ENCODE data around the gene RRP1B. TPM values are rescaled to one million over a fixed set of nuclear protein-coding genes. Genes with fewer than 3 reads are reported as not detected.

The RRP1B gene
- total RNA-seq, 2 experiments from 2014 or later, result 43.3 to 43.7 TPM

DNA sequence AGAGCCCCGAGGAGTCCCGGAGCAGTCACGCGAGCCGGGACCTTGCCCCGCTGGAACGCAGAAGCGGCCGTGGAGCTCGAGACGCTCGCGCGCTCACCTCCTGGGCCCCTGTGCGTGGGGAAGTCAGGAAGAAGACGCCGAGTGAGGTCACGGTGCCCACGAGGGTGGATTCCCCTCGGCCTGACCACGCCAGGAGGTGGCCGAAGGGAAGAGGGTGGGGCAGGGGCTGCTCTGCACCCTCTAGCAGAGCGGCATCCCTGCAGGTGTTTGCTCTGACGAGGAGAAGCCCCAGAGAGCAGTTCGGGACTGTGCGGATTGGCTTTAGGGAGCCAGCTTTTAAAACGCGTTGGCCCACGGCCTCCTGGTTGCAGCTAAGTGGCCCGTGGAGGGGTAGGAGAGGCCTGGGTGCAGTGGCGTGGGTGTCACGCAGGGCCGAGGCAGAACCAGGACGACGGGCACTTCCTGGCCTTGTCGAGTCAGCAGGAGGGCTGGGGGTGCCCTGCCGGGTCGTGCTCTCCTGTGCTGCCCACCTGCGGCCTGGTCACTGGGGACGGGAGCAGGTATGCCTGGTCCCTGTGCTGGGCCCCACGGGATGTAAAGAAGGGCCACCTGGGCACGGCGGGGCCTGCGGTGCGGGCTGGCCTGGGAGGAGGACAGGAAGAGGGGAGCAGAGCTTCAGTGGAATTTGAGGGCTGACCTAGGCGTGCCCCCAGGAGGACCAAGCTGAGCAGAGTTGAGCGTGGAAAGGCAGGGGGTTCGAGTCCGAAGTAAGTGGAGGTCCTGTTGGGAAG lies 60.6 kb downstream of the RRP1B start:
- Mint-ChIP-seq H3K4me3 (peak overlapping the region; percentile 81), H3K36me3 (ENCODE audit: low read depth) (peaks cover 9% of the 10 kb centered on the region), H3K27ac (peak overlapping the region; percentile 67), H3K9me3 (no peaks in the 10 kb centered on the region), H3K4me1 (peaks cover 34% of the 10 kb centered on the region), H3K27me3 (peaks cover 18% of the 10 kb centered on the region)
- DNase-seq, result no peak
- POLR2A ChIA-PET, result interaction anchor here (0.7 to 2.3 kb wide), 10 partner anchors 8 to 364 kb away, joined by 3 to 27 read pairs (median 4); partner anchors contain the start of gene RRP1
- CTCF ChIA-PET, result interaction anchor here (0.9 to 1.5 kb wide), 3 partner anchors 9 to 69 kb away, joined by 3 to 5 read pairs (median 3); partner anchors contain the start of gene RRP1

DNA sequence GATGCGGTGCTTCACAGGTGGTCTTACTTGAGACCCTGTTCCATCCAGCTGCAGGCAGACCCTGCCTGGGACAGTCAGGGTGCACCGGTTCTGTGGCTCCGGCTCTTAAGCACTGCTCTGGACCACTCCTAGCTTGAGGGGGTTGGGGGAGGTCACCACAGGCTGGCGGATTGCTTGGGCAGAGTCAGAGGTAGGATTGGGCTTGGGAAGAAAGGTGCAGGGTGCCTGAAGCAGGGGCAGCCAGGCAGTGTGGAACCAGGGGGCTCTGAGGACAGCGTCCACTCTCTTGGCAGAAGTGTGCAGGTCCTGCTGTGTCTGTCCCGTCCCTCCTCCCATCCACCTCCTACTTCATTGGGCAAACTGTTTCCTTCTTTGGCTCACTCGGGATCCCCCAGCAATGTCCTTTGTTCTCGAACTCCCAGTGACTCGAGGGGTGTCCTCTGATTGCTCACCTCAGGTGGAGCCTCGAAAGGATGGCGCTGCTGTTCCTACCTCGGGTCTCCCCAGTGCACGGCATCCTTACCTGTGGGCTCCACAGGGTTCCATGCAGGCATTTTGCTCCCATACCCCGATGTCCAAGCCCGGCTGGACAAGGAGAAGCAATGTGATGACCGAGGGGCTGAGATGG lies 61.3 kb downstream of the RRP1B start:
- ChIA-PET POLR2A (interaction anchor here (0.8 to 2.3 kb wide), 11 partner anchors 8 to 363 kb away, joined by 3 to 27 read pairs (median 4); partner anchors contain the start of genes HSF2BP, RRP1 and RRP1B), CTCF (interaction anchor here (1.4 to 1.5 kb wide), 2 partner anchors 8 to 16 kb away, joined by 3 to 5 read pairs; no protein-coding TSS in a partner anchor)
- no peak for DNase-seq
- H3K27me3 Mint-ChIP-seq, result peaks cover 11% of the 10 kb centered on the region
- peak overlapping the region; percentile 81 for H3K4me3 Mint-ChIP-seq
- H3K9me3 Mint-ChIP-seq, result no peaks in the 10 kb centered on the region
- H3K27ac Mint-ChIP-seq, result peak overlapping the region; percentile 26
- H3K4me1 Mint-ChIP-seq, result peaks cover 39% of the 10 kb centered on the region
- H3K36me3 Mint-ChIP-seq (ENCODE audit: low read depth), result peaks cover 9% of the 10 kb centered on the region

DNA sequence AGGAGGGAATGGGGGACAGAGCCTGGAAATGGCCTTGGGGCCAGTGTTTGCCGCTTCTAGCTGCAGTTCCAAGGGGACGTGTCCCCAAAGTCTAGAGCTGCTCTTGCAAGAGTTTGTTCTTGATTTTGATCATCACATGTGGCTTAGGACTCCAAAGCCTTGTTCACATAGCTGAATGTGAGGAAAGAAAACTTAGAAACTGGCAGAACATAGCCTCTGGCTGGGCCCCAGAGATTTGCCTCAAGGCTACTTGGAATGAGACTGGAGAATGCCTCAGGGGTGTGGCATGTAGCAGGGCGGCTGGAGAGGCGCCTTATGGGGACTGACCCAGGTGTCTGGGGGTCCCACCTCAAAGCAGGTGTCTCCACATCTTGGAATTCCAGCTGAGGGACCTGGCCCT lies 61.8 kb downstream of the RRP1B start:
- no peak for DNase-seq
- Mint-ChIP-seq H3K9me3 (no peaks in the 10 kb centered on the region), H3K27ac (no peak overlapping the region), H3K4me3 (peak overlapping the region; percentile 81), H3K27me3 (peaks cover 11% of the 10 kb centered on the region), H3K4me1 (peaks cover 43% of the 10 kb centered on the region), H3K36me3 (ENCODE audit: low read depth) (peaks cover 12% of the 10 kb centered on the region)
- ChIA-PET POLR2A (interaction anchor here (1.1 to 2.3 kb wide), 5 partner anchors 11 to 62 kb away, joined by 3 to 7 read pairs (median 3); partner anchors contain the start of genes HSF2BP and RRP1B), CTCF (interaction anchor here (0.6 kb wide), 1 partner anchor 134 kb away, joined by 3 read pairs; no protein-coding TSS in a partner anchor)

DNA sequence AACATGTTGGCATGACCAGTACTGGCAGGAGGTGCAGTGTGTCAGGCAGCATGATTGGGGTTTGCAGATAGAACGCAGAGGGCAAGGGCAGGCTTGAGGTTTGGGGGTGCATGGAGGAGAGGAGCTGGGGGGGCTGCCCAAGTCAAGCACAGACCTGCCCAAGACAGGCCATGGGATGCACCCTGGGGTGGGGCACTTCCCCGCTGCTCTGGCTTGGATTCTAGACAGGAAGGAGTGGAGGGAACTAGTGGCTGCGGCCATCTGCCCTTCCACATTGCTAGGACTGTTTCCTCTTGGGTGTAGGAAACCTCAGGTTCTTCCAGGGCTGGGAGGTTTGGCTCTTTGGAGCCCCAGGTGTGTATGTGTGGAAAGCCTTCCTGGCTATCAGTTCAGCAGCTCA lies 62.6 kb downstream of the RRP1B start:
- peaks cover 49% of the 10 kb centered on the region for H3K4me1 Mint-ChIP-seq
- no peaks in the 10 kb centered on the region for H3K9me3 Mint-ChIP-seq
- CTCF ChIA-PET, result no interaction called here
- DNase-seq, result no peak
- H3K4me3 Mint-ChIP-seq, result no peak overlapping the region
- peaks cover 15% of the 10 kb centered on the region for H3K36me3 Mint-ChIP-seq (ENCODE audit: low read depth)
- H3K27me3 Mint-ChIP-seq, result peaks cover 4% of the 10 kb centered on the region
- H3K27ac Mint-ChIP-seq, result no peak overlapping the region
- POLR2A ChIA-PET, result interaction anchor here (0.6 to 1.3 kb wide), 2 partner anchors 8 to 11 kb away, joined by 3 read pairs; no protein-coding TSS in a partner anchor

DNA sequence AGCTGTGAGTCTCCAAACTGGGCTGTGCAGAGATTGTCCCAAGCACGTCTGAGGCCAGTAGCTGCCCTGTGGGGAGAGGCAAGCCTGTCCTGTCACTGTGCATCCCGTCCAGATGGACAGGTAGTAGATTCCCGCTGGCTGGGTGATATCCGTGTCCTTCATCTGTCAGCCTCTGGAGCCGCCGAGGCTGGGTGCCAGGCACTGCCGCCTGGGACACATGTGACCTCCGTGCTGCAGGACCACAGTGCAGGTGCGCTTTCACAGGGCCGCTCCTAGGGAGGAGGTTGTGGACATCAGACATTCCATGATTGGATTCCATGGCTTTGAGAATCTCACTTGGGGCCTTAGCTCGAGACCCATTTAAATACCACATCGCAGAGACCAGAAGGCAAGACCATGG lies 64.3 kb downstream of the RRP1B start:
- POLR2A ChIA-PET, result interaction anchor here (1.0 kb wide), 1 partner anchor 65 kb away, joined by 3 read pairs; no protein-coding TSS in a partner anchor
- DNase-seq, result no peak
- peak overlapping the region; percentile 31 for H3K27ac Mint-ChIP-seq
- peaks cover 15% of the 10 kb centered on the region for H3K36me3 Mint-ChIP-seq (ENCODE audit: low read depth)
- CTCF ChIA-PET, result no interaction called here
- H3K27me3 Mint-ChIP-seq, result no peaks in the 10 kb centered on the region
- H3K9me3 Mint-ChIP-seq, result no peaks in the 10 kb centered on the region
- peaks cover 62% of the 10 kb centered on the region for H3K4me1 Mint-ChIP-seq
- no peak overlapping the region for H3K4me3 Mint-ChIP-seq

DNA sequence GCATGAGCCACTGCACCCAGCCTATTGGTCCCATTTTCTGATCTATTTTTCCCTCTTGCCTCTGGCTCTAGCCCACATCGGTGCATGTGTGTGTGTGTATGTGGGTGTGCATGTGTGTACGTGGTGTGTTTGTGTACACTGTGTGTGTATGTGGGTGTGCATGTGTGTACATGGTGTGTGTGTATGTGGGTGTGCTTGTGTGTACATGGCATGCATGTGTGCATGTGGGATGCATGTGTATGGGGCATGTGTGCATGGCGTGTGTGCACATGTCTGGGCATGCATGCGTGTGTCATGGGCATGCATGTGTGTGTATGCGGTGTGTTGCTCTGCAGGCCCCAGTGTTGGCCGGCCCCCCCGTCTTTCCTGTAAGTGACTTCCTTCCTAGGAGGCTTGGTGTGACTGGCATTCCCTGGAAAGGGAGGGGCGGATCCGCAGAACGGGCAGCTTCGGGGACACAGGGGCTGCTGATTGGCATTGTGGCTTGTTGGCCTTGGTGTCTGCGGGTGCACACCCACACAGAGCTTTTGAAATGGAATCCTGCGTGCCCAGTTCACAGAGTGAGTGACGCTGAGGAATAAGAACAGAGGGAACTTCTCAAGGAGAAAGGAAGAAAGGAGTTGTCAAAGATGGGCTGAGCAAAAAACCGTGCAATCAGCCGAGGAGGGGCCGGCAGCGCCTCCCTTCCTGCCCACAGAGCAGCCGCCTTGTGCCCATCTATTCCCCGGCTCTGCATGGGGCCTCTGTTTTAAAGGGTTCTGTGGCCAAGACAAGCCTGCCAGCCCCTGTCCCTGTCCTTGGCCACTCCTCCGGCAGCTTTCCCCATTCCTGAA lies 67.5 kb downstream of the RRP1B start:
- Mint-ChIP-seq H3K9me3 (no peaks in the 10 kb centered on the region), H3K27me3 (no peaks in the 10 kb centered on the region), H3K4me1 (peaks cover 61% of the 10 kb centered on the region), H3K36me3 (ENCODE audit: low read depth) (peaks cover 13% of the 10 kb centered on the region), H3K4me3 (peak overlapping the region; percentile 30), H3K27ac (no peak overlapping the region)
- ChIA-PET CTCF (no interaction called here), POLR2A (interaction anchor here (3.0 kb wide), 1 partner anchor 7 kb away, joined by 27 read pairs; the partner anchor contains the start of gene PDXK)
- no peak for DNase-seq

DNA sequence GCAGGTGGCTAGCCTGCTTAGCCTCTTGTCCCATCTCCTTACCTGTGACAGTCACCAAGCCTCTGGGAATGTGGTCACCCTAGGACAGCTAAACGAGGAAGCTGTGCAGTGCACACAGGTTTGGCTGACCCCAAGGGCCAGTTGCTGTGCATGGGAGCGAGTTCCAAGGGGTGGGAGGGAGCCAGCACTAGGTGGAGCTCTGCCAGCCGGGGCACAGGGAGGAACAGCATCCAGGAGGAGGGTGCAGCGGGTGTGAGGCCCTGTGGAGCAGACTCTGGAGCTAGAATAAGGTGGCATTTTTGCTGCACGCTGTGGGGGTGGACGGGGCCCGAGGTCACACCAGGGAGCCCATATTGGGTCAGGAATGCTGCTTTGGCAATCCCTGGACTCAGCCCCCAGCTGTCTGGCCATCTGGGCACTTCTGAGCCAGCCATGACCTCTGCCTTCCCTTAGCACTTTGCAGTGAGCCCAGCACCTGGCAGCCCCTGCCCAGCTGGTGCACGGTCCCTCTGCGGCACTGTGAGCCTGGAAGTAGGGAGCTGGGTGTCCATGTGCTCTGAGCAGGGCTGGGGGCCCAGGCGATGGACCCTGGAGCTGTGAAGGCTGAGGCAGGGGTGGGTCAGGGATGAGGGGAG lies 68.3 kb downstream of the RRP1B start:
- CTCF ChIA-PET, result interaction anchor here (1.1 to 2.3 kb wide), 4 partner anchors 9 to 248 kb away, joined by 3 to 7 read pairs (median 4); partner anchors contain the start of gene RRP1
- H3K4me1 Mint-ChIP-seq, result peaks cover 59% of the 10 kb centered on the region
- POLR2A ChIA-PET, result interaction anchor here (0.6 to 3.0 kb wide), 4 partner anchors 8 to 65 kb away, joined by 3 to 27 read pairs (median 4); partner anchors contain the start of gene PDXK

DNA sequence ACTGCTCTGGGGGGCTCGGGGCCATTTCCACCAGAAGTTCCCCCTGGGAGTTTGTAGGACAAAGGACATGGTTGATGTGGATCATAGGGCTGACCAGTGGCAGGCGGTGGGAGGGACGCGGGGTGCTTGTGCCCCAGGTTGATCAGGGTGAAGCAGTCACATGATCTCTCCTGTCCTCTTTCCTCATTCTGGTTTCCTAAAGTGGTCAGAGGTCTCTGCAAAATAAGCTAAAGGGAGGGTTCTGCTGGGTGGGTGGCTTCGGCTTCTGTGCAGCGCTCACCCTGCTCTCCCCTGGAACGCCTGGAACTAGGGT lies 68.8 kb downstream of the RRP1B start:
- Mint-ChIP-seq H3K9me3 (no peaks in the 10 kb centered on the region), H3K4me1 (peaks cover 60% of the 10 kb centered on the region), H3K27me3 (no peaks in the 10 kb centered on the region), H3K36me3 (ENCODE audit: low read depth) (peaks cover 10% of the 10 kb centered on the region), H3K27ac (peak overlapping the region; percentile 54), H3K4me3 (peak overlapping the region; percentile 69)
- ChIA-PET CTCF (interaction anchor here (1.0 to 2.3 kb wide), 5 partner anchors 8 to 247 kb away, joined by 3 to 7 read pairs (median 5); partner anchors contain the start of gene RRP1), POLR2A (interaction anchor here (0.6 to 3.0 kb wide), 7 partner anchors 8 to 69 kb away, joined by 3 to 27 read pairs (median 4); partner anchors contain the start of genes HSF2BP, PDXK, RRP1 and RRP1B)
- no peak for DNase-seq

More for the DNA sequence above, 68.3 kb downstream of the RRP1B start:
- DNase-seq, result no peak
- Mint-ChIP-seq H3K9me3 (no peaks in the 10 kb centered on the region), H3K4me3 (peak overlapping the region; percentile 69), H3K36me3 (ENCODE audit: low read depth) (peaks cover 12% of the 10 kb centered on the region), H3K27ac (no peak overlapping the region), H3K27me3 (no peaks in the 10 kb centered on the region)

DNA sequence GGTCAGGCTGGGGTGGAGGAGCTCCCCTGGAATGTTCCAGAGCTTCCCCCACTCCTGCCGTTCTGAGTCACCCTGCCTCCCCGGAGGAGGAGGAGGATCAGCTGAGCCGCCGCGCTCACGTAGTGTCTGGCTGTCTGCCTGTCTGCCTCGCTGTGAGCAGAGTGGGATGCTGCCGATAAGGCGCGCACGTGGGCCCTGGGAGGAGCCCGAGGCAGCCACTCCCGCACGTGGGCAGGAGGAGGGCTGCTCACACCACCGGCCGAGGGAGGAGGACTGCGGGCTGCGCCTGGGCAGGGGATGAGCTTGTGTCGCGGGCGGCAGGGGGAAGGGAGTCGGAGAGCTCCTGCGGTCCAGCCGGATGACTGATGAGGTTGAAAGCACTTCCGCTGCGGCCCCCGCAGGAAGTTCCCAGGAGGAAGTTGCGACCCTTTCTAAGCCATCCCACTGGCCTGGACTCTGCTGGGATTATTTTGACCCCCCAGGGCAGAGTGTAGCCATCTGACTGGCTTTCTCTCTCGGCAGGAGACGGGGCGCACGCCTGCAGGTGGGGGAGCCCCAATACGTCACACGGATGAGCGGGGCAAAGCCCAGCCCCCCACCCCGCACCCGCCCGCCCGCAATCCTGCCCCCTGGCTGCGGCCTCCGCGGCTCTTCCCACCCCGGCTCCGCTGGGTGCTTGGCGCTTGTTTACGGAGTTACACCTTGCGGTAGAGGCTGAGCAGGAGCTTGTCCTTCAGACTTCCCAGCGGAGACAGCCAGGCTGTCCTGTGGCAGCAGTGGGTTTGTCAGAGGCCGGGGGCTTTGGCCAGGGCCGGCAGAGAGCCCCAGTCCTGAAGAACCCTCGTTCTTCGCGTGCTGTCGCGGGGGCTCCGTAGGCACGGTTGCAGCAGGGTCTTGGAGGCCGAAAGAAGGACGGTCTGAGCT lies 69.4 kb downstream of the RRP1B start:
- Mint-ChIP-seq H3K27ac (peak overlapping the region; percentile 54), H3K9me3 (no peaks in the 10 kb centered on the region), H3K27me3 (no peaks in the 10 kb centered on the region), H3K4me3 (peak overlapping the region; percentile 69), H3K36me3 (ENCODE audit: low read depth) (peaks cover 10% of the 10 kb centered on the region), H3K4me1 (peaks cover 63% of the 10 kb centered on the region)
- DNase-seq, result peak; percentile 78
- ChIA-PET CTCF (interaction anchor here (1.0 to 2.3 kb wide), 5 partner anchors 8 to 247 kb away, joined by 3 to 7 read pairs (median 5); partner anchors contain the start of gene RRP1), POLR2A (interaction anchor here (0.6 to 3.0 kb wide), 7 partner anchors 9 to 70 kb away, joined by 3 to 27 read pairs (median 4); partner anchors contain the start of genes HSF2BP, PDXK, RRP1 and RRP1B)

DNA sequence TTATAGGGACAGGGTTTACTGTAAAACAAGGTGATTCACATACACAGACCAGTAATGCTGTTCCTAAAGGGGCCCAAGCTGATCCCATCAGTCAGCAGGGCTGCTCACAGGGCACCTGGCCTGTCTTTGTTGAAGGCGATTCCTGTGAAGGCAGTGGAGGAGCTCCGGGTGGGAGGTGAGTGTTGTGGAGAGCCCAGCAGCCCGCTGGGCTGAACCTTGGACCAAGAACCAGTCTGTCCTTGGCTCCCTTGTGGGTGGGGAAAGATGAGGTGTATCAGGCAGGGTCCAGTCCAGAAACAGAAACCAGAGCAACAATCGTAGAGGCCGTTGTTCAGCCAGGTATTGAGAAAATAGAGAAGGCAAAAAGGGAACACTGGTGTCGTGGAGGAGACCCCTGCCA lies 72.1 kb downstream of the RRP1B start:
- Mint-ChIP-seq H3K27me3 (no peaks in the 10 kb centered on the region), H3K4me3 (no peak overlapping the region), H3K36me3 (ENCODE audit: low read depth) (peaks cover 8% of the 10 kb centered on the region), H3K27ac (no peak overlapping the region), H3K4me1 (peaks cover 69% of the 10 kb centered on the region), H3K9me3 (no peaks in the 10 kb centered on the region)
- DNase-seq, result no peak
- ChIA-PET POLR2A (interaction anchor here (1.6 kb wide), 1 partner anchor 11 kb away, joined by 4 read pairs; no protein-coding TSS in a partner anchor), CTCF (no interaction called here)

All from activated CD4-positive, alpha-beta memory T cell treated with anti-CD3 and anti-CD28 coated beads, Interleukin-2, amount 10 ng/mL, durations not matched to agents 7 days and 5 days (primary cell).